PC-3 (cell line): Measurements from ENCODE around the gene IRX2. TPM values are rescaled to one million over a fixed set of nuclear protein-coding genes. Genes with fewer than 3 reads are reported as not detected.

ENCODE experiments used
- ATAC-seq: fragments of 200-7000 bp; cut with Tn5 transposase; 2 replicates; pipeline ENCODE4 v1.9.1; 2020; ENCODE audit warnings: mild to moderate bottlenecking, moderate library complexity
- BruUV-seq: library from RNA; stranded (reverse); fragments of 400-500 nt; replicated peaks from 2 replicates; lab custom pipeline; 2021; lab: Mats Ljungman, UMichigan
- CTCF ChIA-PET: fragments of 300-600 bp; sonication (Branson Sonifier 250); formaldehyde crosslinking; loops from one replicate; lab custom pipeline; 2022; ENCODE audit warnings: antibody characterized with exemption; lab: Charles Lee
- POLR2A ChIA-PET: fragments of 300-600 bp; sonication (Branson Sonifier 250); formaldehyde crosslinking; loops from one replicate; lab custom pipeline; 2022; ENCODE audit warnings: antibody characterized with exemption; ENCODE audit not compliant: unreplicated experiment; lab: Charles Lee
- DNase-seq: peaks from one replicate; pipeline ENCODE4 v3.0.0-alpha.2; 2015
- H2AFZ ChIP-seq: fragments of 300-600 bp; sonication (generic); 2 replicates; pipeline ENCODE4 v1.6.0; 2016; ENCODE audit warnings: antibody characterized with exemption, low read length
- H3F3A ChIP-seq: fragments of 300-600 bp; sonication (generic); one replicate; pipeline ENCODE4 v1.6.0; 2017; ENCODE audit warnings: antibody characterized with exemption, low read length, control low read depth, mild to moderate bottlenecking; ENCODE audit not compliant: unreplicated experiment
- H3K27ac ChIP-seq: fragments of 300-600 bp; sonication (generic); 2 replicates; pipeline ENCODE4 v1.5.1; 2016; ENCODE audit warnings: mild to moderate bottlenecking, low read length
- H3K27me3 ChIP-seq: fragments of 300-600 bp; sonication (generic); 2 replicates; pipeline ENCODE4 v1.6.1; 2016; ENCODE audit warnings: low read length, mixed read lengths
- H3K36me3 ChIP-seq: fragments of 300-600 bp; sonication (generic); 2 replicates; pipeline ENCODE4 v1.6.1; 2016; ENCODE audit warnings: low read depth, mixed run types, low read length, mixed read lengths
- H3K4me1 ChIP-seq: fragments of 300-600 bp; sonication (generic); 2 replicates; pipeline ENCODE4 v1.5.1; 2016; ENCODE audit warnings: low read length; ENCODE audit not compliant: insufficient read depth
- H3K4me2 ChIP-seq: fragments of 300-600 bp; sonication (generic); 2 replicates; pipeline ENCODE4 v1.6.0; 2016; ENCODE audit warnings: low read length
- H3K4me3 ChIP-seq: fragments of 300-600 bp; sonication (generic); 2 replicates; pipeline ENCODE4 v1.5.1; 2016; ENCODE audit warnings: mild to moderate bottlenecking, low read length, mixed read lengths
- H3K79me2 ChIP-seq: fragments of 300-600 bp; sonication (generic); 2 replicates; pipeline ENCODE4 v1.6.1; 2017; ENCODE audit warnings: low read length, mixed read lengths
- H3K9ac ChIP-seq: fragments of 300-600 bp; sonication (generic); 2 replicates; pipeline ENCODE4 v1.6.0; 2016; ENCODE audit warnings: mild to moderate bottlenecking, low read length
- H3K9me2 ChIP-seq: fragments of 300-600 bp; sonication (generic); replicated peaks from 2 replicates; pipeline ENCODE4 v1.6.1; 2016; ENCODE audit warnings: mixed run types, low read length, mixed read lengths
- H3K9me3 ChIP-seq: fragments of 300-600 bp; sonication (generic); 2 replicates; pipeline ENCODE4 v1.6.1; 2016; ENCODE audit warnings: low read length, mixed read lengths
- H4K20me1 ChIP-seq: fragments of 300-600 bp; sonication (generic); 2 replicates; pipeline ENCODE4 v1.6.1; 2016; ENCODE audit warnings: low read length, mixed read lengths
- CTCF ChIP-seq: fragments of 300-600 bp; sonication (generic); conservative IDR thresholded peaks from 2 replicates; pipeline ENCODE4 v1.5.1; 2017; ENCODE audit warnings: antibody characterized with exemption, low read depth, mild to moderate bottlenecking, low read length
- EZH2 ChIP-seq: fragments of 300-600 bp; sonication (generic); IDR thresholded peaks from one replicate; pipeline ENCODE4 v1.6.1; 2017; ENCODE audit warnings: antibody characterized with exemption, mild to moderate bottlenecking, low read length; ENCODE audit not compliant: unreplicated experiment
- intact Hi-C: fragments of 100-400 bp; cut with micrococcal nuclease; formaldehyde crosslinking; loops from 2 replicates; pipeline ENCODE4 v1.9.0; 2023
- total RNA-seq: library from RNA; depleted of rRNA; stranded (reverse); fragments of >200 nt; gene quantifications from 2 replicates; pipeline ENCODE4 v1.2.3, GENCODE V29; 2014

The IRX2 gene
- total RNA-seq, 1 experiment from 2014 or later = 10.4 TPM

GRCh38 chr5:2697041-2697440 lies 54.4 kb downstream of the IRX2 start:
- ATAC-seq = no peak
- CTCF ChIA-PET = no interaction called here
- H3K9ac ChIP-seq = no peak overlapping the region
- no peaks in the 10 kb centered on the region for H3K36me3 ChIP-seq
- H3K27me3 ChIP-seq = peaks cover 23% of the 10 kb centered on the region
- no peak overlapping the region for H3K27ac ChIP-seq
- H3F3A ChIP-seq = no peaks in the 10 kb centered on the region
- no peak for DNase-seq
- H3K9me3 ChIP-seq = no peaks in the 10 kb centered on the region
- 0 out of 2 replicates have a peak, but pooled peaks cover 4% of the 10 kb centered on the region for H3K4me1 ChIP-seq
- H3K4me2 ChIP-seq = no peak overlapping the region
- no peak overlapping the region for H2AFZ ChIP-seq
- intact Hi-C loops = no loop called here
- BruUV-seq = no TSS peak
- H3K9me2 ChIP-seq = no peaks in the 10 kb centered on the region
- H4K20me1 ChIP-seq = no peaks in the 10 kb centered on the region
- POLR2A ChIA-PET = no interaction called here
- no peak overlapping the region for H3K4me3 ChIP-seq
- no peaks in the 10 kb centered on the region for H3K79me2 ChIP-seq
- TF ChIP-seq CTCF (no peak), EZH2 (no peak)
